ENCODE measurements around the gene MEF2A. TPM values are rescaled to one million over a fixed set of nuclear protein-coding genes. Genes with fewer than 3 reads are reported as not detected.

The MEF2A gene
- total and polyA plus RNA-seq, 9 of the 15 experiments (the other 6 are each of a cell fraction or from before 2014, with no cell fraction given): 1.6 to 18.7 (median 8.7) TPM

DNA sequence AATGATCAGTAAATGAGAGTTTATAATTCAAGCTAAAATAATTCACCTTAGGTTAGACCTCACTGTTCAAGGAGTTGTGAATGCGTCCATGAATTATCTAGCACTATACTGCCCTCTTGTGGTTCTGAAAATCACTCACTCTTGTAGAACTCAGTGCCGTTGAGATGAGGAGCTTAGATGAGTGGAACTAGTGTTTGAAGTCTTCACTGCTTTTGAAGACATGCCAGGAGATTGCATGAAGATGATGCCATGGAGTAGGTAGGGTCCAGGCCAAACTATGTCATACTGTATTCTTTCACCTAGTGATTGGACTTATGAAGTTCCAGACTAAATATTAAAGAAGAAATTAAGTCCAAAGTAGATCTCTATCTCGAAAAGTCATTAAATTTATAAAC lies 138.7 kb downstream of the MEF2A start (continued):
- TF ChIP-seq, protein P1, sequence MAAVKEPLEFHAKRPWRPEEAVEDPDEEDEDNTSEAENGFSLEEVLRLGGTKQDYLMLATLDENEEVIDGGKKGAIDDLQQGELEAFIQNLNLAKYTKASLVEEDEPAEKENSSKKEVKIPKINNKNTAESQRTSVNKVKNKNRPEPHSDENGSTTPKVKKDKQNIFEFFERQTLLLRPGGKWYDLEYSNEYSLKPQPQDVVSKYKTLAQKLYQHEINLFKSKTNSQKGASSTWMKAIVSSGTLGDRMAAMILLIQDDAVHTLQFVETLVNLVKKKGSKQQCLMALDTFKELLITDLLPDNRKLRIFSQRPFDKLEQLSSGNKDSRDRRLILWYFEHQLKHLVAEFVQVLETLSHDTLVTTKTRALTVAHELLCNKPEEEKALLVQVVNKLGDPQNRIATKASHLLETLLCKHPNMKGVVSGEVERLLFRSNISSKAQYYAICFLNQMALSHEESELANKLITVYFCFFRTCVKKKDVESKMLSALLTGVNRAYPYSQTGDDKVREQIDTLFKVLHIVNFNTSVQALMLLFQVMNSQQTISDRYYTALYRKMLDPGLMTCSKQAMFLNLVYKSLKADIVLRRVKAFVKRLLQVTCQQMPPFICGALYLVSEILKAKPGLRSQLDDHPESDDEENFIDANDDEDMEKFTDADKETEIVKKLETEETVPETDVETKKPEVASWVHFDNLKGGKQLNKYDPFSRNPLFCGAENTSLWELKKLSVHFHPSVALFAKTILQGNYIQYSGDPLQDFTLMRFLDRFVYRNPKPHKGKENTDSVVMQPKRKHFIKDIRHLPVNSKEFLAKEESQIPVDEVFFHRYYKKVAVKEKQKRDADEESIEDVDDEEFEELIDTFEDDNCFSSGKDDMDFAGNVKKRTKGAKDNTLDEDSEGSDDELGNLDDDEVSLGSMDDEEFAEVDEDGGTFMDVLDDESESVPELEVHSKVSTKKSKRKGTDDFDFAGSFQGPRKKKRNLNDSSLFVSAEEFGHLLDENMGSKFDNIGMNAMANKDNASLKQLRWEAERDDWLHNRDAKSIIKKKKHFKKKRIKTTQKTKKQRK (IDR thresholded peaks at IDR 0.05; ENCODE audit: borderline replicate concordance, low read depth, low read length): no peak
- TF ChIP-seq POLR2B (IDR thresholded peaks at IDR 0.05; ENCODE audit: low read depth, partially characterized antibody): no peak
- TF ChIP-seq JUND (IDR thresholded peaks at IDR 0.05; ENCODE audit: borderline replicate concordance, low read depth, low read length): peak; percentile 23; the same call in 1 of the 2 replicates
- TF ChIP-seq JUND (tag; IDR thresholded peaks at IDR 0.05; ENCODE audit: borderline replicate concordance, low read depth, low read length): no peak; the same call in 2 of the 3 replicates
- TF ChIP-seq, protein P2, sequence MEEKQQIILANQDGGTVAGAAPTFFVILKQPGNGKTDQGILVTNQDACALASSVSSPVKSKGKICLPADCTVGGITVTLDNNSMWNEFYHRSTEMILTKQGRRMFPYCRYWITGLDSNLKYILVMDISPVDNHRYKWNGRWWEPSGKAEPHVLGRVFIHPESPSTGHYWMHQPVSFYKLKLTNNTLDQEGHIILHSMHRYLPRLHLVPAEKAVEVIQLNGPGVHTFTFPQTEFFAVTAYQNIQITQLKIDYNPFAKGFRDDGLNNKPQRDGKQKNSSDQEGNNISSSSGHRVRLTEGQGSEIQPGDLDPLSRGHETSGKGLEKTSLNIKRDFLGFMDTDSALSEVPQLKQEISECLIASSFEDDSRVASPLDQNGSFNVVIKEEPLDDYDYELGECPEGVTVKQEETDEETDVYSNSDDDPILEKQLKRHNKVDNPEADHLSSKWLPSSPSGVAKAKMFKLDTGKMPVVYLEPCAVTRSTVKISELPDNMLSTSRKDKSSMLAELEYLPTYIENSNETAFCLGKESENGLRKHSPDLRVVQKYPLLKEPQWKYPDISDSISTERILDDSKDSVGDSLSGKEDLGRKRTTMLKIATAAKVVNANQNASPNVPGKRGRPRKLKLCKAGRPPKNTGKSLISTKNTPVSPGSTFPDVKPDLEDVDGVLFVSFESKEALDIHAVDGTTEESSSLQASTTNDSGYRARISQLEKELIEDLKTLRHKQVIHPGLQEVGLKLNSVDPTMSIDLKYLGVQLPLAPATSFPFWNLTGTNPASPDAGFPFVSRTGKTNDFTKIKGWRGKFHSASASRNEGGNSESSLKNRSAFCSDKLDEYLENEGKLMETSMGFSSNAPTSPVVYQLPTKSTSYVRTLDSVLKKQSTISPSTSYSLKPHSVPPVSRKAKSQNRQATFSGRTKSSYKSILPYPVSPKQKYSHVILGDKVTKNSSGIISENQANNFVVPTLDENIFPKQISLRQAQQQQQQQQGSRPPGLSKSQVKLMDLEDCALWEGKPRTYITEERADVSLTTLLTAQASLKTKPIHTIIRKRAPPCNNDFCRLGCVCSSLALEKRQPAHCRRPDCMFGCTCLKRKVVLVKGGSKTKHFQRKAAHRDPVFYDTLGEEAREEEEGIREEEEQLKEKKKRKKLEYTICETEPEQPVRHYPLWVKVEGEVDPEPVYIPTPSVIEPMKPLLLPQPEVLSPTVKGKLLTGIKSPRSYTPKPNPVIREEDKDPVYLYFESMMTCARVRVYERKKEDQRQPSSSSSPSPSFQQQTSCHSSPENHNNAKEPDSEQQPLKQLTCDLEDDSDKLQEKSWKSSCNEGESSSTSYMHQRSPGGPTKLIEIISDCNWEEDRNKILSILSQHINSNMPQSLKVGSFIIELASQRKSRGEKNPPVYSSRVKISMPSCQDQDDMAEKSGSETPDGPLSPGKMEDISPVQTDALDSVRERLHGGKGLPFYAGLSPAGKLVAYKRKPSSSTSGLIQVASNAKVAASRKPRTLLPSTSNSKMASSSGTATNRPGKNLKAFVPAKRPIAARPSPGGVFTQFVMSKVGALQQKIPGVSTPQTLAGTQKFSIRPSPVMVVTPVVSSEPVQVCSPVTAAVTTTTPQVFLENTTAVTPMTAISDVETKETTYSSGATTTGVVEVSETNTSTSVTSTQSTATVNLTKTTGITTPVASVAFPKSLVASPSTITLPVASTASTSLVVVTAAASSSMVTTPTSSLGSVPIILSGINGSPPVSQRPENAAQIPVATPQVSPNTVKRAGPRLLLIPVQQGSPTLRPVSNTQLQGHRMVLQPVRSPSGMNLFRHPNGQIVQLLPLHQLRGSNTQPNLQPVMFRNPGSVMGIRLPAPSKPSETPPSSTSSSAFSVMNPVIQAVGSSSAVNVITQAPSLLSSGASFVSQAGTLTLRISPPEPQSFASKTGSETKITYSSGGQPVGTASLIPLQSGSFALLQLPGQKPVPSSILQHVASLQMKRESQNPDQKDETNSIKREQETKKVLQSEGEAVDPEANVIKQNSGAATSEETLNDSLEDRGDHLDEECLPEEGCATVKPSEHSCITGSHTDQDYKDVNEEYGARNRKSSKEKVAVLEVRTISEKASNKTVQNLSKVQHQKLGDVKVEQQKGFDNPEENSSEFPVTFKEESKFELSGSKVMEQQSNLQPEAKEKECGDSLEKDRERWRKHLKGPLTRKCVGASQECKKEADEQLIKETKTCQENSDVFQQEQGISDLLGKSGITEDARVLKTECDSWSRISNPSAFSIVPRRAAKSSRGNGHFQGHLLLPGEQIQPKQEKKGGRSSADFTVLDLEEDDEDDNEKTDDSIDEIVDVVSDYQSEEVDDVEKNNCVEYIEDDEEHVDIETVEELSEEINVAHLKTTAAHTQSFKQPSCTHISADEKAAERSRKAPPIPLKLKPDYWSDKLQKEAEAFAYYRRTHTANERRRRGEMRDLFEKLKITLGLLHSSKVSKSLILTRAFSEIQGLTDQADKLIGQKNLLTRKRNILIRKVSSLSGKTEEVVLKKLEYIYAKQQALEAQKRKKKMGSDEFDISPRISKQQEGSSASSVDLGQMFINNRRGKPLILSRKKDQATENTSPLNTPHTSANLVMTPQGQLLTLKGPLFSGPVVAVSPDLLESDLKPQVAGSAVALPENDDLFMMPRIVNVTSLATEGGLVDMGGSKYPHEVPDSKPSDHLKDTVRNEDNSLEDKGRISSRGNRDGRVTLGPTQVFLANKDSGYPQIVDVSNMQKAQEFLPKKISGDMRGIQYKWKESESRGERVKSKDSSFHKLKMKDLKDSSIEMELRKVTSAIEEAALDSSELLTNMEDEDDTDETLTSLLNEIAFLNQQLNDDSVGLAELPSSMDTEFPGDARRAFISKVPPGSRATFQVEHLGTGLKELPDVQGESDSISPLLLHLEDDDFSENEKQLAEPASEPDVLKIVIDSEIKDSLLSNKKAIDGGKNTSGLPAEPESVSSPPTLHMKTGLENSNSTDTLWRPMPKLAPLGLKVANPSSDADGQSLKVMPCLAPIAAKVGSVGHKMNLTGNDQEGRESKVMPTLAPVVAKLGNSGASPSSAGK (IDR thresholded peaks at IDR 0.05): 0 out of 2 replicates have a peak, but pooled peaks have one; percentile 24
- TF ChIP-seq, protein P3, sequence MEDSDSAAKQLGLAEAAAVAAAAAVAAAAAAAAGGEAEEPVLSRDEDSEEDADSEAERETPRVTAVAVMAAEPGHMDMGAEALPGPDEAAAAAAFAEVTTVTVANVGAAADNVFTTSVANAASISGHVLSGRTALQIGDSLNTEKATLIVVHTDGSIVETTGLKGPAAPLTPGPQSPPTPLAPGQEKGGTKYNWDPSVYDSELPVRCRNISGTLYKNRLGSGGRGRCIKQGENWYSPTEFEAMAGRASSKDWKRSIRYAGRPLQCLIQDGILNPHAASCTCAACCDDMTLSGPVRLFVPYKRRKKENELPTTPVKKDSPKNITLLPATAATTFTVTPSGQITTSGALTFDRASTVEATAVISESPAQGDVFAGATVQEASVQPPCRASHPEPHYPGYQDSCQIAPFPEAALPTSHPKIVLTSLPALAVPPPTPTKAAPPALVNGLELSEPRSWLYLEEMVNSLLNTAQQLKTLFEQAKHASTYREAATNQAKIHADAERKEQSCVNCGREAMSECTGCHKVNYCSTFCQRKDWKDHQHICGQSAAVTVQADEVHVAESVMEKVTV (CRISPR knock-in tag; IDR thresholded peaks at IDR 0.05): peak; percentile 71
- peak; percentile 59 for TF ChIP-seq SMC3 (conservative IDR thresholded peaks at IDR 0.05; ENCODE audit: insufficient read depth, low read depth, low read length)
- no peak for TF ChIP-seq SAFB (IDR thresholded peaks at IDR 0.05; ENCODE audit: borderline replicate concordance, low read depth, low read length)
- TF ChIP-seq SMARCE1 (IDR thresholded peaks at IDR 0.05): no peak
- TF ChIP-seq CXXC5 (CRISPR knock-in tag; IDR thresholded peaks at IDR 0.05): no peak
- TF ChIP-seq RAD21 (CRISPR knock-in tag; conservative IDR thresholded peaks at IDR 0.05 in 1 of 2, IDR thresholded peaks at IDR 0.05 in 1 of 2): peak; percentile 80 to 87

All from K562 (cell line).